Mesenchymal stem cell (in vitro differentiated cells and primary cell): ENCODE data around the gene MSI2.

Source experiments
- DNase-seq: peaks from one replicate; pipeline ENCODE4 v3.0.0-alpha.2; 2013
- H2AFZ ChIP-seq: one replicate; pipeline ENCODE4 v1.6.1; 2013; ENCODE audit warnings: low read depth, mild to moderate bottlenecking, control low read depth, inconsistent platforms, low read length, moderate library complexity
- H2AK5ac ChIP-seq: 2 replicates; pipeline ENCODE4 v1.6.1; 2013; ENCODE audit warnings: low read length, moderate library complexity, mild to moderate bottlenecking, inconsistent platforms; ENCODE audit not compliant: severe bottlenecking
- H2BK120ac ChIP-seq: one replicate; pipeline ENCODE4 v1.6.1; 2013; ENCODE audit warnings: low read depth, mild to moderate bottlenecking, inconsistent platforms, low read length, moderate library complexity
- H2BK12ac ChIP-seq, 2 experiments: one replicate each; pipeline ENCODE4 v1.6.1; 2013; ENCODE audit warnings: inconsistent platforms in 2 of 2, low read length in 2 of 2, mild to moderate bottlenecking in 2 of 2, moderate library complexity in 2 of 2, control low read depth in 1 of 2
- H2BK15ac ChIP-seq: one replicate; pipeline ENCODE4 v1.6.1; 2013; ENCODE audit warnings: mild to moderate bottlenecking, low read depth, inconsistent platforms; ENCODE audit not compliant: poor library complexity, severe bottlenecking
- H2BK5ac ChIP-seq: 2 replicates; pipeline ENCODE4 v1.6.1; 2013; ENCODE audit warnings: low read depth, mild to moderate bottlenecking, low read length, control low read depth, inconsistent platforms; ENCODE audit not compliant: poor library complexity, severe bottlenecking
- H3K14ac ChIP-seq, 2 experiments: one replicate each; pipeline ENCODE4 v1.6.1; 2013; ENCODE audit warnings: inconsistent platforms in 2 of 2, low read length in 2 of 2, control low read depth in 1 of 2, mild to moderate bottlenecking in 1 of 2, moderate library complexity in 1 of 2
- H3K18ac ChIP-seq, 2 experiments: one replicate each; pipeline ENCODE4 v1.6.1; 2013; ENCODE audit warnings: inconsistent platforms in 2 of 2, low read length in 2 of 2, control low read depth in 1 of 2, low read depth in 1 of 2, mild to moderate bottlenecking in 1 of 2
- H3K23ac ChIP-seq, 2 experiments: one replicate each; pipeline ENCODE4 v1.6.1; 2013; ENCODE audit warnings: inconsistent platforms in 2 of 2, low read length in 2 of 2, mild to moderate bottlenecking in 2 of 2, moderate library complexity in 2 of 2, control low read depth in 1 of 2
- H3K27ac ChIP-seq: 2 replicates; pipeline ENCODE4 v1.5.1; 2013; ENCODE audit warnings: mild to moderate bottlenecking, moderate library complexity, low read length, control low read depth, inconsistent platforms; ENCODE audit not compliant: poor library complexity, severe bottlenecking
- H3K27me3 ChIP-seq, 2 experiments: 2 replicates each; pipeline versions ENCODE4 v1.6.1 to v1.7.0; 2013; ENCODE audit warnings: low read length in 2 of 2, mild to moderate bottlenecking in 2 of 2, moderate library complexity in 2 of 2, control low read depth in 1 of 2, inconsistent platforms in 1 of 2; ENCODE audit not compliant: control insufficient read depth in 1 of 2, insufficient read depth in 1 of 2
- H3K36me3 ChIP-seq, 2 experiments: 2 replicates each; pipeline versions ENCODE4 v1.6.1 to v1.7.0; 2013; ENCODE audit warnings: low read length in 2 of 2, control low read depth in 1 of 2, inconsistent platforms in 1 of 2, low read depth in 1 of 2, mild to moderate bottlenecking in 1 of 2; ENCODE audit not compliant: insufficient read depth in 2 of 2, control insufficient read depth in 1 of 2
- H3K4ac ChIP-seq, 2 experiments: one replicate each; pipeline ENCODE4 v1.6.1; 2013; ENCODE audit warnings: inconsistent platforms in 2 of 2, low read length in 2 of 2, mild to moderate bottlenecking in 2 of 2, moderate library complexity in 2 of 2, control low read depth in 1 of 2, low read depth in 1 of 2
- H3K4me1 ChIP-seq: 2 replicates; pipeline ENCODE4 v1.6.1; 2013; ENCODE audit warnings: low read depth, low read length, control low read depth; ENCODE audit not compliant: control insufficient read depth, insufficient read depth
- H3K4me2 ChIP-seq: 2 replicates; pipeline ENCODE4 v1.6.1; 2013; ENCODE audit warnings: low read length, mild to moderate bottlenecking, inconsistent platforms; ENCODE audit not compliant: poor library complexity, severe bottlenecking
- H3K4me3 ChIP-seq, 2 experiments: 2 replicates each; pipeline versions ENCODE4 v1.5.1 to v1.7.0; 2013; ENCODE audit warnings: low read length in 2 of 2, mild to moderate bottlenecking in 2 of 2, control low read depth in 1 of 2, low read depth in 1 of 2; ENCODE audit not compliant: insufficient read depth in 1 of 2
- H3K79me1 ChIP-seq: replicated peaks from 2 replicates; pipeline ENCODE4 v1.6.1; 2013; ENCODE audit warnings: mild to moderate bottlenecking, control low read depth, low read length, inconsistent platforms; ENCODE audit not compliant: poor library complexity, severe bottlenecking
- H3K9ac ChIP-seq: 2 replicates; pipeline ENCODE4 v1.7.0; 2013; ENCODE audit warnings: mild to moderate bottlenecking, low read length, moderate library complexity
- H3K9me3 ChIP-seq: 2 replicates; pipeline ENCODE4 v1.7.0; 2013; ENCODE audit warnings: mild to moderate bottlenecking, low read length; ENCODE audit not compliant: control insufficient read depth
- H4K8ac ChIP-seq: one replicate; pipeline ENCODE4 v1.6.1; 2013; ENCODE audit warnings: inconsistent platforms, mild to moderate bottlenecking, low read length, moderate library complexity
- H4K91ac ChIP-seq: one replicate; pipeline ENCODE4 v1.6.1; 2013; ENCODE audit warnings: mild to moderate bottlenecking, low read length, inconsistent platforms
- WGBS: methylation state at CpG from one replicate; pipeline ENCODE4 v1.1.7; 2013; ENCODE audit warnings: mixed read lengths; 5-methylcytosine and 5-hydroxymethylcytosine counted together

MSI2 gene

DNA sequence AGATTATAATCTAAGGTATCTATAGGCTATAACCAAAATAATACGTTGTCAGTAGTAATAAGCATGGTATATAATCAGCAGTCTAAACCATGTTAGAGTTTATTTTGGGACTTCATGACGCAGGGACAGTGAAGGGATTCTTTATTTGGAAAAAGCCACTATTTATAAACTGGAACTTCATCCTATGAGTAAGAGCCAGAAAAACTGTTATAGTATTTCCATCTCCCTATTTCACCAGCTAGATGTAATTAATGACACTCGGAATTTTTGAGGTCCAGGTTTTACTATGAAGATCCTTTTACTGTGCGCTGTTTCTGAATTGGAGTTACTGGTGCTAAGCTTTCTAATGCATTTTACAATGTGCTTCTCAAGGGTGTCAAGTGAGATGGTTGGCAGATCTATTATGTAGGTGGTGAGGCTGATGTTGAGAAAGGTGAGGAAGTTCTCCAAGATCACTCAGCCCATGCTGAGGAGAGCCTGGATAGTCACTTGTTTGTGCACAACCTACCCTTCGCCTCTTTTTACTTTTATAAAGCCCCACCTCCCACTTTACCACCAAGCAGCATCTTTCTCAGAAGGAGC, 149.3 kb downstream of the MSI2 start:
- H2BK15ac ChIP-seq = no peak overlapping the region
- WGBS = 87% methylated on average over 3 of the region's 5 CpGs
- no peak overlapping the region for H2AFZ ChIP-seq
- H3K18ac ChIP-seq = no peak overlapping the region
- no peaks in the 10 kb centered on the region for H3K9me3 ChIP-seq
- H3K14ac ChIP-seq = no peak overlapping the region
- H3K9ac ChIP-seq = no peak overlapping the region
- no peak overlapping the region for H3K4ac ChIP-seq
- H4K8ac ChIP-seq = no peak overlapping the region
- no peak overlapping the region for H3K23ac ChIP-seq
- H3K4me1 ChIP-seq = peaks cover 16% of the 10 kb centered on the region
- H3K79me1 ChIP-seq = peaks cover 41% of the 10 kb centered on the region
- H3K36me3 ChIP-seq = peaks cover 0 to 22% of the 10 kb centered on the region in 2 experiments
- no peak overlapping the region for H2BK12ac ChIP-seq
- no peak overlapping the region for H4K91ac ChIP-seq
- no peak overlapping the region for H2BK5ac ChIP-seq
- no peak overlapping the region for H3K4me3 ChIP-seq
- no peaks in the 10 kb centered on the region for H3K27me3 ChIP-seq
- no peak overlapping the region for H2AK5ac ChIP-seq
- H3K27ac ChIP-seq = no peak overlapping the region
- no peak overlapping the region for H2BK120ac ChIP-seq
- no peak overlapping the region for H3K4me2 ChIP-seq
- peak; percentile 31 for DNase-seq

DNA sequence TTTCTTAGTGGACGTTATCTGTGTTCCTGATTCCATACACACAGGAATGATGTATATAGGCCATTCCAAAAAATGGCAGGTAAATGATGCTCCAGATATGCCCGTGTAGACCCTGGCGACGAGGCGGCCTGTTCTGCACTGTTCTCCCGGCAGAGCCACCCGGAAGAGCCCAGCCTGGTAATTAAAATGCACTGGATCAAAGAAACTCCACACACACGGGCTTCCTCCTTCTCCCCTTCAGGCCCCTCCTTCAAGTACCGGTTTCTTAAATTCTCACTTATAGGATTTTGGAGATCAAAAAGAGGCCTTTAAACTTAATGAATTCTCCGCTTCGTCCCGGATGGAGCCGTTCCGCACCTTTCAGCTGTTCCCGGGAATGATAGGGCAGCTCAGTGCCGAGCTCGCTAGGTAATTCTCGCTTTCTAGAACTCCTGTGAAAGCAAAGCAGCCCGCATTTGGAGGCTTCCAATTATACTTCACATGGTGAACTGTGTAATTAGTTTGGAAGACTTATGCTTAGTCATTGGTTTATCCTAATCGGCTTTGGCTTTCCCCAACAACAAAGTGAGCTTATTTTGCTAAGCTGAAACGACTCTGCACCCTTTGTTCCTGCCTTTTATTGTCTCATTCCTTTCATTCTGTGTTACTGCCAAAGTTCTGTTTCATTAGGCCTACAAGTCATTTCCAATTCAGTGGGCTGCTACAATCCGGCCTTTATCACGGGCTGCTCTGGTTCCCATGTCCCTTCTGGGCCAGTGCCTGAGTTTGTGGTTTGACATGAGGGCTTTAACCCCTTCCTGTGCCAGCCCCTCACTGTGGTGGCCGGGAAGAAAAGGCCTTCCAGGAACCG, 150.0 kb downstream of the MSI2 start:
- Histone ChIP-seq H3K79me1 (peaks cover 36% of the 10 kb centered on the region), H2AK5ac (peak overlapping the region; percentile 39), H2BK12ac (no peak overlapping the region), H3K27ac (no peak overlapping the region), H4K8ac (peak overlapping the region; percentile 22), H3K14ac (no peak overlapping the region), H2AFZ (no peak overlapping the region), H3K4me3 (no peak overlapping the region), H2BK15ac (no peak overlapping the region), H3K27me3 (no peaks in the 10 kb centered on the region), H3K9me3 (no peaks in the 10 kb centered on the region), H3K9ac (no peak overlapping the region), H3K4ac (no peak overlapping the region), H3K23ac (no peak overlapping the region), H2BK5ac (no peak overlapping the region), H3K4me2 (no peak overlapping the region), H2BK120ac (no peak overlapping the region), H3K36me3 (peaks cover 0 to 21% of the 10 kb centered on the region in 2 experiments), H3K18ac (peak overlapping the region in 1 of 2 experiments; percentile 78), H4K91ac (no peak overlapping the region), H3K4me1 (peaks cover 13% of the 10 kb centered on the region)
- WGBS = 69% methylated on average over 25 of the region's 25 CpGs
- DNase-seq = peak; percentile 32

DNA sequence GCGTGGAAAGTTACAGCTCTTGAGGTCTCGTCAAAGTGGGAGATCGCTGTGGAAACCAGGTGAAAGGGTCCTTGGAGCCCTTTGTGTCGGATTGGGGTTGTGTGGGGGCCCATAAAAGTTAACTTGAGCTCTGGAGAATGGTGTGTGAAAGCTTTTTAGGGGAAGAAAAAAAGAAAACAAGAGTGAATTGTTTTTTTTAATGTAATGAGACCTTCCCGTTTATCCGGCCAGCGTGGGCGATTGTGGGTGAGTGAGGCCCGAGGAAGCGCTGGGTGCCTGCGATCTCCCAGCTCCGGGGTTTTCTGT, 150.6 kb downstream of the MSI2 start:
- H3K18ac ChIP-seq = peak overlapping the region in 1 of 2 experiments; percentile 78
- H3K36me3 ChIP-seq = peaks cover 0 to 15% of the 10 kb centered on the region in 2 experiments
- H3K14ac ChIP-seq = no peak overlapping the region
- no peak overlapping the region for H2AFZ ChIP-seq
- H3K27ac ChIP-seq = no peak overlapping the region
- H4K8ac ChIP-seq = peak overlapping the region; percentile 19
- H2BK12ac ChIP-seq = no peak overlapping the region
- H4K91ac ChIP-seq = no peak overlapping the region
- H3K4me2 ChIP-seq = no peak overlapping the region
- peaks cover 35% of the 10 kb centered on the region for H3K79me1 ChIP-seq
- DNase-seq = no peak
- no peak overlapping the region for H2BK15ac ChIP-seq
- no peak overlapping the region for H3K4ac ChIP-seq
- H2AK5ac ChIP-seq = peak overlapping the region; percentile 39
- H3K4me1 ChIP-seq = peaks cover 10% of the 10 kb centered on the region
- no peak overlapping the region for H2BK5ac ChIP-seq
- no peak overlapping the region for H3K4me3 ChIP-seq
- H3K9ac ChIP-seq = no peak overlapping the region
- no peaks in the 10 kb centered on the region for H3K27me3 ChIP-seq
- H3K9me3 ChIP-seq = no peaks in the 10 kb centered on the region
- WGBS = 89% methylated on average over 12 of the region's 12 CpGs
- H3K23ac ChIP-seq = no peak overlapping the region
- H2BK120ac ChIP-seq = no peak overlapping the region

DNA sequence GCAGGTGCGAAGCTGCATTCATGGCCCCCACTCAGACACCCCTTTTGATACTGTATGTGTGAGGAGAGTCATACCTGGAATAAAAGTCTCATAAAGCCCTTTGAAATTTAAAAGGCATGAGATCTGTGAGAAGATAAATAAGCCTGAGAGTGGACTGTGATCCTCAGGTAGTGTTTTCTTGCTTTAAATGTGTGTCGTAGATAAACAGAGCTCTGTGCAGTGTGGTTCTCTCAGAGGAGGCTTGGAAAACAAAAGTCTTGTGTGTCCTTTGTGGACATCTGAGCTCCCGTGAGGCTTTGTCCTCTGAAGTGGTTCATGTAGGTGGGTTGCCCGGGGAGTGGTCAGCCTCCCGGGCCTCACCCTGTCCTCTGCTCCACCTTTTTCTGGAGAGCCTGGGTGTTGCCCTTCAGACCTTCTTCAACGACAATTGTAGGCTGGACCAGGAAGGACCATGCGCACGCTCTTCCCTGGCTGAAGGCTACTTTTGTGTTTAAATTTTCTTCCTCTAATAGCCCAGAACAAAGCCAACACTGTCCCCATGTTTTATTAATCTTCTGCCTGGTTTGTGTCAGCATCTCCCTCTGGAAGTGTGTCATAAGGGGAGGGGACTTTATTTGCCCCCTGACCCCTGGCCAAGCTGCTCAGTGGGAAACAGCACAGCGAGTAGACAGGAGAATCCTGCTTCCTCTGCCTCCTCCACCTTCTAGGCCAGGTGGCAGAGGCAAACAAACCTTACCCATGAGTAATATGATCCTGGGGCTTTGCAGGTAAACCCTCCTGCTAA, 151.2 kb downstream of the MSI2 start:
- Histone ChIP-seq H3K4me3 (no peak overlapping the region), H3K23ac (no peak overlapping the region), H3K9me3 (no peaks in the 10 kb centered on the region), H3K4ac (peak overlapping the region; percentile 4 to 77), H2BK12ac (peak overlapping the region; percentile 37 to 56), H3K27ac (no peak overlapping the region), H2AK5ac (peak overlapping the region; percentile 47), H3K9ac (no peak overlapping the region), H4K8ac (peak overlapping the region; percentile 3), H3K18ac (peak overlapping the region; percentile 56 to 64), H3K27me3 (no peaks in the 10 kb centered on the region), H3K14ac (no peak overlapping the region), H4K91ac (no peak overlapping the region), H2BK120ac (peak overlapping the region; percentile 36), H3K36me3 (peaks cover 0 to 10% of the 10 kb centered on the region in 2 experiments), H3K4me1 (peaks cover 10% of the 10 kb centered on the region), H2BK5ac (no peak overlapping the region), H2BK15ac (no peak overlapping the region), H2AFZ (no peak overlapping the region), H3K79me1 (peaks cover 35% of the 10 kb centered on the region), H3K4me2 (no peak overlapping the region)
- 56% methylated on average over 9 of the region's 9 CpGs for WGBS
- DNase-seq = peak; percentile 50
